ENCODE measurements around the gene MBIP.
"Not testable (repeated sequence)": the region's sequence is repeated elsewhere in the genome, so short reads cannot be mapped to it uniquely, and the experiment has no call there.

The MBIP gene

DNA sequence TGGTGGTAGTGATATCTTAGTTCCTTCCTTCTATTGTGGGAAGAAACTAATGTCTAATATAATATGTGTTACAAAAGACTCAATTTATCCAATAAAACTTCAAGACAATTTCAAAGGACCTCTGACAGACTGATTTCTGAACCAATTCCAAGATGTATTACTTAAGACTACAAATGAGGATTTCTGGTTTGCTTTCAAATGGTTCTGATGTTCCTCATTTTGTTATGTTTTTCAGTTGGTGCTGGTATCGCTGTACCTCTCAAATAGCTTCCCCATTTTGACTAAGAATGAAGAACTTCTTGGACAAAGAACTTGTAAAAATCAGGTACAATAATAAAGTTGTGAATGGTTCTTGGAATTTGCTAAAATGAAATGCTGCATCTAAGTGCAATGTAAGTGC, 19.4 kb upstream of the MBIP start:
- Histone ChIP-seq H3K27me3 (ENCODE audit: insufficient read depth, low read depth, severe bottlenecking) (peaks cover 39% of the 10 kb centered on the region), H3K27ac (no peak overlapping the region)

DNA sequence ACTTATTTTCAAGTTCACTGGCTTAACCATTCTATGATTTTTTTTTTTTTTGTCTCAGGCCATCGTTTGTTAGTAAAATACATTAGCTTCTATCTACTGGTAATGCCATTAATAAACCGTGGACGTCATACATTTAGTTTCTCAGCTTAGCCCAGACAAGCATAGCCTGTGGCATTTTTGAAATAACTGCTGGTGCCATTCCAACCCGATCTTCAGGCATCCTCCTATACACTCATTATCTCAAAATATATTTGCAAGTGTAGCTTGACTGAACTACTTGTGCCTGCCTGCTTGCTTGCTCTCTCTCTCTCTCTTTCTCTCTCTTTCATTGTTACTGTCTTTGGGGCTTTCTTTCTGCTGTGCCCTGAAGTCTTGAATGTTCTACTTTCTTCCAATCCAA, 12.7 kb upstream of the MBIP start:
- TF ChIP-seq, protein P1, sequence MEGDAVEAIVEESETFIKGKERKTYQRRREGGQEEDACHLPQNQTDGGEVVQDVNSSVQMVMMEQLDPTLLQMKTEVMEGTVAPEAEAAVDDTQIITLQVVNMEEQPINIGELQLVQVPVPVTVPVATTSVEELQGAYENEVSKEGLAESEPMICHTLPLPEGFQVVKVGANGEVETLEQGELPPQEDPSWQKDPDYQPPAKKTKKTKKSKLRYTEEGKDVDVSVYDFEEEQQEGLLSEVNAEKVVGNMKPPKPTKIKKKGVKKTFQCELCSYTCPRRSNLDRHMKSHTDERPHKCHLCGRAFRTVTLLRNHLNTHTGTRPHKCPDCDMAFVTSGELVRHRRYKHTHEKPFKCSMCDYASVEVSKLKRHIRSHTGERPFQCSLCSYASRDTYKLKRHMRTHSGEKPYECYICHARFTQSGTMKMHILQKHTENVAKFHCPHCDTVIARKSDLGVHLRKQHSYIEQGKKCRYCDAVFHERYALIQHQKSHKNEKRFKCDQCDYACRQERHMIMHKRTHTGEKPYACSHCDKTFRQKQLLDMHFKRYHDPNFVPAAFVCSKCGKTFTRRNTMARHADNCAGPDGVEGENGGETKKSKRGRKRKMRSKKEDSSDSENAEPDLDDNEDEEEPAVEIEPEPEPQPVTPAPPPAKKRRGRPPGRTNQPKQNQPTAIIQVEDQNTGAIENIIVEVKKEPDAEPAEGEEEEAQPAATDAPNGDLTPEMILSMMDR (IDR thresholded peaks at IDR 0.05; ENCODE audit: low read depth, low read length), result no peak

More for the DNA sequence above, 19.4 kb upstream of the MBIP start:
- Histone ChIP-seq H3K4me3 (ENCODE audit: low read depth, low read length) (no peak overlapping the region), H3K36me3 (no peaks in the 10 kb centered on the region), H3K9me3 (ENCODE audit: severe bottlenecking) (peaks cover 2% of the 10 kb centered on the region)
- TF ChIP-seq, protein P1 (IDR thresholded peaks at IDR 0.05; ENCODE audit: low read depth, low read length), result no peak
- no peak for DNase-seq

DNA sequence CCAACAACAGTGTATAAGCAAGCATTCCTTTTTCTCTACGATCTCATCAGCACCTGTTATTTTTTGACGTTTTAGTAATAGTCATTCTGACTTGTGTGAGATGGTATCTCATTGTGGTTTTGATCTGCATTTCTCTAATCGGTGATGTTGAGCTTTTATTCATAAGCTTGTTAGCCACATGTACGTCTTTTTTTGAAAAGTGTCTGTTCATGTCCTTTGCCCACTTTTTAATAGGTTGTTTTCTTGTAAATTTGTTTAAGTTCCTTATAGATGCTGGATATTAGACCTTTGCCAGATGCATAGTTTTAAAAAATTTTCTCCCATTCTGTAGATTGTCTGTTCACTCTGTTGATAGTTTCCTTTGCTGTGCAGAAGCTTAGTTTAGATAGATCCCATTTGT, 7.1 kb upstream of the MBIP start:
- not testable (repeated sequence) for H3K4me3 ChIP-seq (ENCODE audit: low read depth, low read length); H3K27me3 ChIP-seq (ENCODE audit: insufficient read depth, low read depth, severe bottlenecking); H3K27ac ChIP-seq; H3K36me3 ChIP-seq; DNase-seq; H3K9me3 ChIP-seq (ENCODE audit: severe bottlenecking)

More for the DNA sequence above, 12.7 kb upstream of the MBIP start:
- H3K36me3 ChIP-seq, result no peaks in the 10 kb centered on the region
- H3K27ac ChIP-seq, result no peak overlapping the region
- H3K4me3 ChIP-seq (ENCODE audit: low read depth, low read length), result no peak overlapping the region
- H3K9me3 ChIP-seq (ENCODE audit: severe bottlenecking), result no peaks in the 10 kb centered on the region
- no peak for DNase-seq
- peaks cover 19% of the 10 kb centered on the region for H3K27me3 ChIP-seq (ENCODE audit: insufficient read depth, low read depth, severe bottlenecking)

DNA sequence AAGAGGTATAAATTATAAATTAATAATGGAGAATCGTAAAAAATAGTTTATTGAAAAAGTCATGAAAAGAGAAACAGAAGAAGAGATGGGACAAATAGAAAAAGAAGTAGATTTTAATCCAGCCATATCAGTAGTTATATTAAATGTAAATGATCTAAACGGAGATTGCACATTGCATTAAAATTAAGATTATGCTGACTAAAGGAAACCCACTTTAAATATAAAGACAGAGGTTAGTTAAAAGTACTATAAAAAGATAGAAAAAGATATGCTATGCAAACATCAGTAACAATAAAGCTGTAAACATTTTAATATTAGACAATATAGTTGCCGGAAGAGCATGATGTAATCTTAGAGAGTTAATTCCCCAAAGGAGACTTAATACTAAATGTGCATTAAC, 5.4 kb upstream of the MBIP start:
- Histone ChIP-seq H3K4me3 (ENCODE audit: low read depth, low read length) (no peak overlapping the region), H3K9me3 (ENCODE audit: severe bottlenecking) (no peaks in the 10 kb centered on the region), H3K27me3 (ENCODE audit: insufficient read depth, low read depth, severe bottlenecking) (no peaks in the 10 kb centered on the region), H3K27ac (no peak overlapping the region), H3K36me3 (no peaks in the 10 kb centered on the region)
- TF ChIP-seq, protein P1 (IDR thresholded peaks at IDR 0.05; ENCODE audit: low read depth, low read length), result no peak
- no peak for DNase-seq

DNA sequence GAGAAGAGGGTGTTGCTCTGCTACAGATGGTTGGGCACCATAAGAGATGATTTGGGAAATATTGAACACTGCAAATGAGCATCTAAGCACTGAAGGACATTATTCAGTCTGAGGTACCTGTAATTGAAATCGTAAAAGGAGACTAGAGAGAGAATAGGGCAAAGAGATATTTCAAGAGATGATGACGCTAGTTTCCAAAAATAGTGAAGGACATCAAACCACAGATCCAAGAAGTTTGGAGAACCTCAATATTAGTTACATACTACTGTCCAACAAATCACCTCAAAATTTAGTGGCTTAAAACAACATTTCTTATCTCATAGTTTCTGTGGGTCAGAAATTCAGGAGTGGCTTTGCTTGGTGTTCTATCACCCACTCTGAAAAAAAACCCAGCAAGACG, 4.5 kb upstream of the MBIP start:
- Histone ChIP-seq H3K9me3 (ENCODE audit: severe bottlenecking) (no peaks in the 10 kb centered on the region), H3K4me3 (ENCODE audit: low read depth, low read length) (no peak overlapping the region), H3K36me3 (no peaks in the 10 kb centered on the region; the same call in 1 of the 2 replicates), H3K27me3 (ENCODE audit: insufficient read depth, low read depth, severe bottlenecking) (no peaks in the 10 kb centered on the region), H3K27ac (no peak overlapping the region)
- no peak for DNase-seq
- TF ChIP-seq, protein P1 (IDR thresholded peaks at IDR 0.05; ENCODE audit: low read depth, low read length), result no peak

DNA sequence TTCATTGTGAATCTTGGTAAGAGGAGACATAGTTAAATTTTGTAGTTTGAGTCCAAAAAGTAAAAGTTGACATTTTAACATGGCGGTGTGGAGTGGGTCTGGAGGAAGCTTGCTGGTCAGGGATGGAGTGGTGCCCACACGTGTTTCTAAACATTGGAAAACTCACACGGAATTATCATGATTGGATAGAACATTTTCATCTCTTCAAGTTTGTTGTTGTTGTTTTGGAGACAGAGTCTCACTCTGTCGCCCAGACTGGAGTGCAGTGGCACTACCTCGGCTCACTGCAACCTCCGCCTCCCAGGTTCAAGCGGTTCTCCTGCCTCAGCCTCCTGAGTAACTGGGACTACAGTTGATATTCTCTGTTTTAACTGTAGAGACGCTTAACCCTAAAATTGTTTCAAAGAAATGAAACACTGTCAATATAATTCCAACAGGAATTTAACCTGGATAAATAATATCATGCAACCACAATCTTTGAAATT, 502 bp upstream of the MBIP start:
- H3K27ac ChIP-seq, result peak overlapping the region; percentile 82
- H3K4me3 ChIP-seq (ENCODE audit: low read depth, low read length), result peak overlapping the region; percentile 96
- TF ChIP-seq, protein P1 (IDR thresholded peaks at IDR 0.05; ENCODE audit: low read depth, low read length), result no peak
- no peaks in the 10 kb centered on the region for H3K9me3 ChIP-seq (ENCODE audit: severe bottlenecking)
- no peak for DNase-seq
- no peaks in the 10 kb centered on the region; the same call in 1 of the 2 replicates for H3K36me3 ChIP-seq
- no peaks in the 10 kb centered on the region for H3K27me3 ChIP-seq (ENCODE audit: insufficient read depth, low read depth, severe bottlenecking)
